Activated B cell treated with CpG ODN at 0.5 μM for 24 hours (primary cell): ENCODE measurements around the gene CCDC82. TPM values are rescaled to one million over a fixed set of nuclear protein-coding genes. Genes with fewer than 3 reads are reported as not detected.
A peak's percentile ranks its signal among the peaks of the same experiment; 100 is the strongest.

ENCODE experiments used
- ATAC-seq: fragments of 200-7000 bp; cut with Tn5 transposase; one replicate; pipeline ENCODE4 v1.10.0; 2021; ENCODE audit warnings: low read depth, mild to moderate bottlenecking, moderate library complexity
- CTCF ChIA-PET: fragments of 350-600 bp; sonication (Branson Sonifier 250); formaldehyde crosslinking; loops from one replicate; lab custom pipeline; 2021; ENCODE audit warnings: antibody characterized with exemption; lab: Charles Lee
- POLR2A ChIA-PET: fragments of 350-600 bp; sonication (Branson Sonifier 250); formaldehyde crosslinking; loops from one replicate; lab custom pipeline; 2021; ENCODE audit warnings: antibody characterized with exemption; lab: Charles Lee
- DNase-seq: peaks from one replicate; pipeline ENCODE4 v3.0.0; 2022
- H3K27ac Mint-ChIP-seq: one replicate; pipeline ENCODE4 v1.8.0; 2020; ENCODE audit warnings: mixed read lengths
- H3K27me3 Mint-ChIP-seq: one replicate; pipeline ENCODE4 v1.8.0; 2021; ENCODE audit warnings: mixed read lengths
- H3K36me3 Mint-ChIP-seq: one replicate; pipeline ENCODE4 v1.8.0; 2021; ENCODE audit warnings: low read depth, mixed read lengths
- H3K4me1 Mint-ChIP-seq: one replicate; pipeline ENCODE4 v1.8.0; 2021; ENCODE audit warnings: mixed read lengths
- H3K4me3 Mint-ChIP-seq: one replicate; pipeline ENCODE4 v1.8.0; 2020; ENCODE audit warnings: mild to moderate bottlenecking, mixed read lengths
- H3K9me3 Mint-ChIP-seq: one replicate; pipeline ENCODE4 v1.8.0; 2020; ENCODE audit warnings: mixed read lengths
- intact Hi-C: fragments of 100-400 bp; cut with micrococcal nuclease; formaldehyde crosslinking; loops from one replicate; pipeline ENCODE4 v1.15.1; 2024
- total RNA-seq: library from RNA; stranded (reverse); gene quantifications from 2 replicates; pipeline ENCODE4 v1.2.3, GENCODE V29; 2022
- TF ChIP-seq, protein P1 (sequence below): fragments of 200-600 bp; IDR thresholded peaks from one replicate; pipeline ENCODE4 v1.8.0; 2022; ENCODE audit warnings: antibody characterized with exemption, mild to moderate bottlenecking

Gene CCDC82
- total RNA-seq, 1 donor from 2014 or later: 33.8 TPM

- DNase-seq: peak; percentile 54
- peak overlapping the region; percentile 98 for H3K4me3 Mint-ChIP-seq
- H3K27ac Mint-ChIP-seq: peak overlapping the region; percentile 95
- peaks cover 12% of the 10 kb centered on the region for H3K36me3 Mint-ChIP-seq
- ChIA-PET CTCF (interaction anchor here (0.7 to 6.9 kb wide), 18 partner anchors 15 to 505 kb away, joined by 3 to 116 read pairs (median 8); partner anchors contain the start of genes CCDC82 and JRKL), POLR2A (interaction anchor here (0.6 to 6.5 kb wide), 9 partner anchors 47 to 626 kb away, joined by 3 to 65 read pairs (median 4); partner anchors contain the start of genes CCDC82, JRKL and MTMR2)
- intact Hi-C loops: loop anchor here (1.0 to 2.0 kb wide), 4 partner anchors 153 to 1274 kb away; no protein-coding TSS in a partner anchor
- peak; percentile 12 for ATAC-seq
- TF ChIP-seq, protein P1, sequence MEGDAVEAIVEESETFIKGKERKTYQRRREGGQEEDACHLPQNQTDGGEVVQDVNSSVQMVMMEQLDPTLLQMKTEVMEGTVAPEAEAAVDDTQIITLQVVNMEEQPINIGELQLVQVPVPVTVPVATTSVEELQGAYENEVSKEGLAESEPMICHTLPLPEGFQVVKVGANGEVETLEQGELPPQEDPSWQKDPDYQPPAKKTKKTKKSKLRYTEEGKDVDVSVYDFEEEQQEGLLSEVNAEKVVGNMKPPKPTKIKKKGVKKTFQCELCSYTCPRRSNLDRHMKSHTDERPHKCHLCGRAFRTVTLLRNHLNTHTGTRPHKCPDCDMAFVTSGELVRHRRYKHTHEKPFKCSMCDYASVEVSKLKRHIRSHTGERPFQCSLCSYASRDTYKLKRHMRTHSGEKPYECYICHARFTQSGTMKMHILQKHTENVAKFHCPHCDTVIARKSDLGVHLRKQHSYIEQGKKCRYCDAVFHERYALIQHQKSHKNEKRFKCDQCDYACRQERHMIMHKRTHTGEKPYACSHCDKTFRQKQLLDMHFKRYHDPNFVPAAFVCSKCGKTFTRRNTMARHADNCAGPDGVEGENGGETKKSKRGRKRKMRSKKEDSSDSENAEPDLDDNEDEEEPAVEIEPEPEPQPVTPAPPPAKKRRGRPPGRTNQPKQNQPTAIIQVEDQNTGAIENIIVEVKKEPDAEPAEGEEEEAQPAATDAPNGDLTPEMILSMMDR: no peak
- H3K9me3 Mint-ChIP-seq: no peaks in the 10 kb centered on the region
- H3K4me1 Mint-ChIP-seq: peaks cover 65% of the 10 kb centered on the region
- H3K27me3 Mint-ChIP-seq: no peaks in the 10 kb centered on the region
These were observed 48.3 kb downstream of the CCDC82 start for GRCh38 chr11:96341211-96342013.

DNA sequence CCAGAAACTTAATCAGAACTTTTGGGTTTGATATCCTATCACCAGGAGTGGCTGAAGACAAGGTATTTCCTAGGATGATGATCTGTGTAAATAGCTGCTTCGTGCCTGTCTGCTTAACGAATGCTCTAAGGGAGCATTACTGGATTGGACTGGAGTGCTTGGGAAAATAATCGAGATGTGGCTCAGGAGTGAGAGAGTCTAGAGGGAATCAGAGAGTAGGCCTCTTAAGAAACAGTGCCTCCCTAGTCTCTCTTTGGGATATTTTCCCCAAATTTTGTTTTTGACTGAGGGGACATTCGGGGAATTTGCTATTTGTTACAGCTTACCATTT is 49.2 kb downstream of the CCDC82 start:
- Mint-ChIP-seq H3K4me3 (peak overlapping the region; percentile 98), H3K27ac (peak overlapping the region; percentile 95), H3K27me3 (no peaks in the 10 kb centered on the region), H3K4me1 (peaks cover 72% of the 10 kb centered on the region), H3K9me3 (no peaks in the 10 kb centered on the region), H3K36me3 (peaks cover 15% of the 10 kb centered on the region)
- ChIA-PET POLR2A (interaction anchor here (1.1 to 6.5 kb wide), 5 partner anchors 73 to 126 kb away, joined by 3 to 65 read pairs (median 5); no protein-coding TSS in a partner anchor), CTCF (interaction anchor here (1.0 to 6.9 kb wide), 6 partner anchors 53 to 504 kb away, joined by 3 to 116 read pairs (median 24); no protein-coding TSS in a partner anchor)
- intact Hi-C loops: no loop called here
- ATAC-seq (no peak), DNase-seq (no peak)
- TF ChIP-seq, protein P1: no peak

GRCh38 chr11:96339706-96340554 is 49.8 kb downstream of the CCDC82 start:
- TF ChIP-seq, protein P1: no peak
- H3K4me1 Mint-ChIP-seq: peaks cover 78% of the 10 kb centered on the region
- ChIA-PET POLR2A (interaction anchor here (0.5 to 6.5 kb wide), 12 partner anchors 46 to 550 kb away, joined by 3 to 65 read pairs (median 4); partner anchors contain the start of genes CEP57 and FAM76B), CTCF (interaction anchor here (1.0 to 6.9 kb wide), 11 partner anchors 13 to 503 kb away, joined by 3 to 116 read pairs (median 4); no protein-coding TSS in a partner anchor)
- H3K4me3 Mint-ChIP-seq: peak overlapping the region; percentile 98
- DNase-seq: no peak
- H3K9me3 Mint-ChIP-seq: no peaks in the 10 kb centered on the region
- intact Hi-C loops: loop anchor here (1.0 to 2.0 kb wide), 5 partner anchors 15 to 125 kb away; no protein-coding TSS in a partner anchor
- ATAC-seq: no peak
- H3K36me3 Mint-ChIP-seq: peaks cover 17% of the 10 kb centered on the region
- H3K27me3 Mint-ChIP-seq: no peaks in the 10 kb centered on the region
- peak overlapping the region; percentile 95 for H3K27ac Mint-ChIP-seq

GRCh38 chr11:96338910-96339705 is 50.6 kb downstream of the CCDC82 start:
- Mint-ChIP-seq H3K27me3 (no peaks in the 10 kb centered on the region), H3K4me3 (peak overlapping the region; percentile 83), H3K9me3 (no peaks in the 10 kb centered on the region), H3K27ac (peak overlapping the region; percentile 95), H3K4me1 (peaks cover 83% of the 10 kb centered on the region), H3K36me3 (peaks cover 24% of the 10 kb centered on the region)
- peak; percentile 47 for ATAC-seq
- CTCF ChIA-PET: interaction anchor here (1.0 to 6.9 kb wide), 8 partner anchors 13 to 490 kb away, joined by 3 to 116 read pairs (median 4); no protein-coding TSS in a partner anchor
- POLR2A ChIA-PET: interaction anchor here (0.5 to 6.5 kb wide), 11 partner anchors 45 to 549 kb away, joined by 3 to 65 read pairs (median 4); partner anchors contain the start of genes CCDC82, CEP57, FAM76B and JRKL
- TF ChIP-seq, protein P1: no peak
- DNase-seq: peak; percentile 43
- intact Hi-C loops: loop anchor here (1.0 to 2.0 kb wide), 5 partner anchors 14 to 124 kb away; no protein-coding TSS in a partner anchor
